ENCODE data around the gene C1orf185.

DNA sequence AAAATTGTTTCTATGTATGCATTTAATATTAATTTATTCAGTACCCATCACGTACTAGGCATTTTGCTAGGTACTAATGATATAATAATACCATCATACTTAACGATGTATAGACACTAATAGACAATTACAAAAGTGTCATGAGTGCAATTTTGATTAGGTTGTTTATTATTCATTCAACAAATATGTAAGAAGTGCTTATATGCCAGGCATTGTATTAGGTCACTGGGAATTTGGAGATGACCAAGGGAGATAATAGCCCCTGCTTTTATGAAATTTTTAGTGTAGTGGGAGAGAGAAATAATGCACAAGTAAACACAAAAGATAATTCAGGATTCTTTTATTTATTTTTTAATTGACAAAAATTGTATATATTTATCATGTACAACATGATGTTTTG is 18.6 kb downstream of the C1orf185 start:
- TF ChIP-seq GABPA (IDR thresholded peaks at IDR 0.05 in 1 of 2, conservative IDR thresholded peaks at IDR 0.05 in 1 of 2) (no peak), YY1 (IDR thresholded peaks at IDR 0.05) (no peak)
- TF ChIP-seq, protein P1, sequence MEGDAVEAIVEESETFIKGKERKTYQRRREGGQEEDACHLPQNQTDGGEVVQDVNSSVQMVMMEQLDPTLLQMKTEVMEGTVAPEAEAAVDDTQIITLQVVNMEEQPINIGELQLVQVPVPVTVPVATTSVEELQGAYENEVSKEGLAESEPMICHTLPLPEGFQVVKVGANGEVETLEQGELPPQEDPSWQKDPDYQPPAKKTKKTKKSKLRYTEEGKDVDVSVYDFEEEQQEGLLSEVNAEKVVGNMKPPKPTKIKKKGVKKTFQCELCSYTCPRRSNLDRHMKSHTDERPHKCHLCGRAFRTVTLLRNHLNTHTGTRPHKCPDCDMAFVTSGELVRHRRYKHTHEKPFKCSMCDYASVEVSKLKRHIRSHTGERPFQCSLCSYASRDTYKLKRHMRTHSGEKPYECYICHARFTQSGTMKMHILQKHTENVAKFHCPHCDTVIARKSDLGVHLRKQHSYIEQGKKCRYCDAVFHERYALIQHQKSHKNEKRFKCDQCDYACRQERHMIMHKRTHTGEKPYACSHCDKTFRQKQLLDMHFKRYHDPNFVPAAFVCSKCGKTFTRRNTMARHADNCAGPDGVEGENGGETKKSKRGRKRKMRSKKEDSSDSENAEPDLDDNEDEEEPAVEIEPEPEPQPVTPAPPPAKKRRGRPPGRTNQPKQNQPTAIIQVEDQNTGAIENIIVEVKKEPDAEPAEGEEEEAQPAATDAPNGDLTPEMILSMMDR (IDR thresholded peaks at IDR 0.05; ENCODE audit: low read depth, low read length, missing input control): no peak
